GM12865 (cell line): ENCODE measurements around the gene SPRYD3.

ENCODE experiments used
- DNase-seq: peaks from one replicate; pipeline ENCODE4 v3.0.0; 2010; ENCODE audit warnings: low read depth
- H3K4me3 ChIP-seq: 2 replicates; pipeline ENCODE4 v1.5.1; 2011; ENCODE audit warnings: mild to moderate bottlenecking, low read depth, low read length, control low read depth
- TF ChIP-seq, protein P1 (sequence below): IDR thresholded peaks from 2 replicates; pipeline ENCODE4 v1.5.1; 2011; ENCODE audit warnings: low read length, control low read depth, low read depth, inconsistent platforms; ENCODE audit not compliant: insufficient read depth; ENCODE audit errors: missing control alignments

The SPRYD3 gene

DNA sequence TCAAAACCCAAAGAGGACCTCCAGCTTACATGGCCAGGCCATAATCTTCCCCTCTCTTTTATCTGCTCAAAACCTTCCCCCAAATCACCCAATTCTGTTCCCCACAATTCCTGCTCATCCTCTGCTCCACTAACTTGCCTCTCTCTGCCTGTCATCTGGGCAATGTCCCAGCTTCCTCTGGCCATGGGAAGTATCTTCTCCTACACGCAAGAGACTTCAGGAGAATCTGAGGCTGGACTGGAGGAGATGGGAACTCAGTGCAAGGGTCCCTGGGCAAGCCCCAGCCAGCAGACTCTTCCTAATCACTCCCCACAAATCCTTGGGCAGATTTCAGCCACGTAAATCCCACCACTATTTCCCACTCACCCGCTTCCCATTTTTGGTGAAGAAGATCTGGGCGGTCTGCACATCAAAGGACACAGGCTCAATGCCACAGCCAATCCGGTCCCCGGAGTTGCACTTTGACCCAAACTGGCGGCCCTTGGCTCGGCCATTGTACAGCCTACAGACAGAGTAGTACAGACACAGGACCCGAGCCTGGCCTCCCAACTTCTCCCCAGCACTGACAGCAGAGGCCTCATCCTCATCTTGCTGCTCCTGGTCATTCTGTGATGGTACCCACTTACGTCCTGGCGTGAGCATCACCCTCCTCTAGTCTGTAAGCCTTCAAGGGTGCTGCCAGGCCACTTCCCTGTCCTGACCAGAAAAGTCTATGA is 4.7 kb downstream of the SPRYD3 start:
- TF ChIP-seq, protein P1, sequence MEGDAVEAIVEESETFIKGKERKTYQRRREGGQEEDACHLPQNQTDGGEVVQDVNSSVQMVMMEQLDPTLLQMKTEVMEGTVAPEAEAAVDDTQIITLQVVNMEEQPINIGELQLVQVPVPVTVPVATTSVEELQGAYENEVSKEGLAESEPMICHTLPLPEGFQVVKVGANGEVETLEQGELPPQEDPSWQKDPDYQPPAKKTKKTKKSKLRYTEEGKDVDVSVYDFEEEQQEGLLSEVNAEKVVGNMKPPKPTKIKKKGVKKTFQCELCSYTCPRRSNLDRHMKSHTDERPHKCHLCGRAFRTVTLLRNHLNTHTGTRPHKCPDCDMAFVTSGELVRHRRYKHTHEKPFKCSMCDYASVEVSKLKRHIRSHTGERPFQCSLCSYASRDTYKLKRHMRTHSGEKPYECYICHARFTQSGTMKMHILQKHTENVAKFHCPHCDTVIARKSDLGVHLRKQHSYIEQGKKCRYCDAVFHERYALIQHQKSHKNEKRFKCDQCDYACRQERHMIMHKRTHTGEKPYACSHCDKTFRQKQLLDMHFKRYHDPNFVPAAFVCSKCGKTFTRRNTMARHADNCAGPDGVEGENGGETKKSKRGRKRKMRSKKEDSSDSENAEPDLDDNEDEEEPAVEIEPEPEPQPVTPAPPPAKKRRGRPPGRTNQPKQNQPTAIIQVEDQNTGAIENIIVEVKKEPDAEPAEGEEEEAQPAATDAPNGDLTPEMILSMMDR: no peak
- H3K4me3 ChIP-seq: no peak overlapping the region
- no peak for DNase-seq

GRCh38 chr12:53073881-53074280 is 5.3 kb downstream of the SPRYD3 start:
- no peak overlapping the region for H3K4me3 ChIP-seq
- DNase-seq: no peak
- TF ChIP-seq, protein P1: no peak

DNA sequence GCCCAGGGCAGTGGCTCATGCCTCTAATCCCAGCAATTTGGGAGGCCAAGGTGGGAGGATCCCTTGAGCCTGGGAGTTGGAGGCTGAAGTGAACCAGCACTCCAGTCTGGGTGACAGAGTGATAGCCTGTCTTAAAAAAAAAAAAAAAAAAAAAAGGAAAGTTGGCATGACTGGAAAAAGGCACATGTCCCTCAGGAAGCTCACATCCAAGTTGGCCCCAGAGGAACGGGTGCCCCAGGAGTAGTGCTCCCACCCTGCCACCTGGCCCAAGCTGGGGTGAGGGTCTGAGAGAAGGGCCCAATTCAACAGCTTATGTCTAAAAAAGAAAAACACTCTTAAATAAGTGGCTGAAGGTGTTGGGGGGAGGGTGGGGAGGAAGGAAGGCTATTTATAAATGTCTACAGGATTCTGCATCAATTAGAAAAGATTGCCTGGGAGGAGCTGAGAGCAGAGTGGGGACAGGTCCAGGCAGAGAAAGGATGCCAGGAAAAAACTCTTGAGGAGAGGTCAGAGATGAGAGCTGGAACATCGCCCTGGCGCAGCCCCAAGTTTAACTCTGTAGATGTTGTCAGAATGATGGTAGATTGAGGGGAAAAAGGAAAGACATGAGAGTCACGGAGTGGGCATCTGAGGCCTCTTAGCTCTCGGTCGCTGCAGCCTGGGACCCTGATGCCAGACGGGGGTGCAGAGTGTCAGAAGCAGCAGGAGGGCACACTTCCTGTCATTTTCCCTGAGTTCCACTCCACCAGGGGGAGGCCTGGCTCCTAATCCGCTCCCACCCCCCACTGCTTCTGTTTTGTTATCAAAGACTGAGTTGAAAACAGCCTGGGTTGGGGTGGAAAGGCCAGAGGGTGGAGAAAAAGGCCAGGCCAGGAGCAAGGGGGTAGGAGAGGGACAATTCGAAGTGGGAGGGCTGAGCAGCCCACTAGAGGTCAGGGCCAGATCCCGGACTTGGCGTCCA is 7.3 kb downstream of the SPRYD3 start:
- TF ChIP-seq, protein P1: no peak

GRCh38 chr12:53070877-53071492 is 8.2 kb downstream of the SPRYD3 start:
- no peak overlapping the region for H3K4me3 ChIP-seq
- DNase-seq: no peak
- TF ChIP-seq, protein P1: no peak

More for the DNA sequence above, 7.3 kb downstream of the SPRYD3 start:
- DNase-seq: no peak
- H3K4me3 ChIP-seq: no peak overlapping the region

DNA sequence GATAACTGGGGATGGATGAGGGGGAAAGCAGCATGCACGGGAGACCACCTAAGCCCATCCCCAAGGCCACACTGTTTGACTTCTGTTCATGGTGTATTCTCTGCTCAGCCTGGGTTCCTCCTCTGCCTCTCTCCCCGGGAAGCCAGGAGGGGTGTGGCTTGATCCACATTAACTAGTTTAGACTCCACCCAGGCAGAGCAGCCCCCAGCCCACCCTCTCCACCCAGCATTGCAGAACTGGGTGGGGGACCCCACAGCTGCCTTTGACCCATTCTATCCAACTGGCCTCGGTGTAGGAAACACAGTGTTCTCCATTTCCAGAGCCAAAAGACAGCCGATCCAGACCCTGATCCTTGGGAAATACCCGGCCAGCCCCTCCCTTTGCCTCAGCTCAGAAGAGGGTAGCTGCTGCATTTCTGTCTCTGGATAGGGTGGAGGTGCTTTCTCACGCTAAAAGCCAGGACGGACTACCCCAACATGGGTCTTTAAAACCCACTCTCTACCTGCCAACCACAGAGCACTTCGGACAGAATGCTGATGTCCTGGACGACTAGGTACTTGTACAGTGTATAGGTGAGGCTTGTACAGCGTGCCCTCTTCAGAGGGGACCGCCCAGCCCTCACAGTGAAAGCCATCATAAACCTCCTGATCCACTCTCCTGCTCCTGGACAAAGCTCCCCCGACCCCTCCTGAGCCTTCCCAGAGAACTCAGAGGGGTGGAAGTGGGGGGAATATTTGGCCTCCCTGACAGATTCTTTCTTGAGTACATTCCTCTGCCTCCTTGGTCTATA is 9.4 kb downstream of the SPRYD3 start:
- no peak for DNase-seq
- TF ChIP-seq, protein P1: no peak
- no peak overlapping the region for H3K4me3 ChIP-seq
